ENCODE results near the gene LPGAT1.
"Not testable (repeated sequence)": the region's sequence is repeated elsewhere in the genome, so short reads cannot be mapped to it uniquely, and the experiment has no call there.

The LPGAT1 gene

GRCh38 chr1:211699059-211699458, 131.5 kb downstream of the LPGAT1 start:
- H3K36me3 ChIP-seq (replicated peaks) = no peaks in the 10 kb centered on the region
- H3K4me3 ChIP-seq (ENCODE audit: low read depth, low read length) = no peak overlapping the region
- H3K27me3 ChIP-seq (replicated peaks) = no peaks in the 10 kb centered on the region
- in situ Hi-C loops (cut with HindIII; ENCODE audit: low pct_ligation_motif_present, low sequenced_read_pairs) = no loop called here
- no peak for TF ChIP-seq CTCF (IDR thresholded peaks at IDR 0.05; ENCODE audit: low read depth, low read length, missing control alignments)
- no peak overlapping the region for H3K27ac ChIP-seq
- no peak for DNase-seq

- TF ChIP-seq CTCF (IDR thresholded peaks at IDR 0.05; ENCODE audit: low read depth, low read length, missing control alignments) = peak; percentile 99
- Histone ChIP-seq H3K4me3 (ENCODE audit: low read depth, low read length) (peak overlapping the region; percentile 37), H3K36me3 (replicated peaks) (no peaks in the 10 kb centered on the region), H3K27ac (no peak overlapping the region), H3K27me3 (replicated peaks) (no peaks in the 10 kb centered on the region)
- peak; percentile 54 for DNase-seq
- in situ Hi-C loops (cut with HindIII; ENCODE audit: low pct_ligation_motif_present, low sequenced_read_pairs) = no loop called here
These were observed 132.2 kb downstream of the LPGAT1 start for GRCh38 chr1:211698161-211699026.

GRCh38 chr1:211697356-211697755, 133.2 kb downstream of the LPGAT1 start:
- no peak overlapping the region for H3K27ac ChIP-seq
- DNase-seq = no peak
- no peaks in the 10 kb centered on the region for H3K36me3 ChIP-seq (replicated peaks)
- in situ Hi-C loops (cut with HindIII; ENCODE audit: low pct_ligation_motif_present, low sequenced_read_pairs) = no loop called here
- no peaks in the 10 kb centered on the region for H3K27me3 ChIP-seq (replicated peaks)
- no peak overlapping the region for H3K4me3 ChIP-seq (ENCODE audit: low read depth, low read length)
- no peak for TF ChIP-seq CTCF (IDR thresholded peaks at IDR 0.05; ENCODE audit: low read depth, low read length, missing control alignments)

GRCh38 chr1:211695135-211695816, 135.3 kb downstream of the LPGAT1 start:
- DNase-seq = no peak
- no peak overlapping the region for H3K27ac ChIP-seq
- H3K36me3 ChIP-seq (replicated peaks) = no peaks in the 10 kb centered on the region
- in situ Hi-C loops (cut with HindIII; ENCODE audit: low pct_ligation_motif_present, low sequenced_read_pairs) = no loop called here
- H3K27me3 ChIP-seq (replicated peaks) = no peaks in the 10 kb centered on the region
- H3K4me3 ChIP-seq (ENCODE audit: low read depth, low read length) = no peak overlapping the region
- no peak for TF ChIP-seq CTCF (IDR thresholded peaks at IDR 0.05; ENCODE audit: low read depth, low read length, missing control alignments)

- DNase-seq; in situ Hi-C loops (cut with HindIII; ENCODE audit: low pct_ligation_motif_present, low sequenced_read_pairs); H3K27ac ChIP-seq; H3K4me3 ChIP-seq (ENCODE audit: low read depth, low read length); H3K36me3 ChIP-seq (replicated peaks); H3K27me3 ChIP-seq (replicated peaks): not testable (repeated sequence)
These were observed 136.7 kb downstream of the LPGAT1 start for GRCh38 chr1:211693911-211694310.
